HepG2 (cell line): ENCODE measurements around the gene NALCN. TPM values are rescaled to one million over a fixed set of nuclear protein-coding genes. Genes with fewer than 3 reads are reported as not detected.

Experiments
- ATAC-seq: fragments of 200-7000 bp; cut with Tn5 transposase; 3 replicates; pipeline ENCODE4 v1.9.1; 2020; ENCODE audit warnings: mild to moderate bottlenecking, moderate library complexity
- BruUV-seq: library from RNA; stranded (reverse); fragments of 400-500 nt; replicated peaks from 2 replicates; lab custom pipeline; 2021; lab: Mats Ljungman, UMichigan
- CTCF ChIA-PET: fragments of 300-600 bp; formaldehyde crosslinking; extraction: SDS; loops from one replicate; lab custom pipeline; 2021; ENCODE audit warnings: low total read pairs, inconsistent platforms, low intra/inter-chr PET ratio; lab: Yijun Ruan, JAX
- POLR2A ChIA-PET: fragments of 350-600 bp; sonication (Branson Sonifier 250); formaldehyde crosslinking; loops from one replicate; lab custom pipeline; 2020; ENCODE audit warnings: antibody characterized with exemption, inconsistent platforms; lab: Yijun Ruan, JAX
- DNase-seq: peaks from one replicate; pipeline ENCODE4 v3.0.0-alpha.2; 2015; ENCODE audit warnings: low spot score
- FAIRE-seq: peaks from 3 replicates; lab custom pipeline; 2011; peaks lifted over from hg19 to GRCh38; lab: Jason Lieb, UNC
- H2AFZ ChIP-seq: one replicate; pipeline ENCODE4 v1.6.1; 2011; ENCODE audit warnings: low read length, inconsistent platforms
- H3K27ac ChIP-seq: fragments of 300-600 bp; 3 replicates; pipeline ENCODE4 v1.8.0; 2011; ENCODE audit warnings: mixed run types, mild to moderate bottlenecking, mixed read lengths, low read length, inconsistent platforms; ENCODE audit not compliant: insufficient read depth; ENCODE audit errors: extremely low read length
- H3K27me3 ChIP-seq, 2 experiments: fragments of 200-600 bp in 1 of 2; 2 replicates in 1 of 2; 3 replicates in 1 of 2; pipeline versions ENCODE4 v1.6.0 to v1.8.0; 2011; ENCODE audit warnings: low read length in 2 of 2, mild to moderate bottlenecking in 2 of 2, moderate library complexity in 2 of 2, inconsistent platforms in 1 of 2; ENCODE audit not compliant: insufficient read depth in 2 of 2, control insufficient read depth in 1 of 2
- H3K36me3 ChIP-seq, 2 experiments: fragments of 200-600 bp in 1 of 2; replicated peaks in 1 of 2; 2 replicates in 1 of 2; 3 replicates in 1 of 2; pipeline versions ENCODE4 v1.5.1 to v1.8.0; 2011; ENCODE audit warnings: low read length in 2 of 2, inconsistent platforms in 1 of 2; ENCODE audit not compliant: insufficient read depth in 2 of 2, control insufficient read depth in 1 of 2
- H3K4me1 ChIP-seq: 2 replicates; pipeline ENCODE4 v1.5.1; 2012; ENCODE audit warnings: low read length, inconsistent platforms; ENCODE audit not compliant: insufficient read depth
- H3K4me2 ChIP-seq: 2 replicates; pipeline ENCODE4 v1.6.0; 2011; ENCODE audit warnings: low read depth, low read length, inconsistent platforms
- H3K4me3 ChIP-seq, 3 experiments: fragments of 200-600 bp in 1 of 3; sonication (generic), shearing (Covaris generic) in 1 of 3; replicated peaks in 1 of 3; 2 replicates each; pipeline ENCODE4 v1.5.1; 2011 to 2016; ENCODE audit warnings: low read length in 3 of 3, inconsistent platforms in 2 of 3, low read depth in 2 of 3, mild to moderate bottlenecking in 2 of 3, control low read depth in 1 of 3, mixed read lengths in 1 of 3; ENCODE audit not compliant: insufficient read depth in 1 of 3
- H3K79me2 ChIP-seq: one replicate; pipeline ENCODE4 v1.6.1; 2011; ENCODE audit warnings: low read length, inconsistent platforms; ENCODE audit not compliant: insufficient read depth
- H3K9ac ChIP-seq: 2 replicates; pipeline ENCODE4 v1.6.0; 2011; ENCODE audit warnings: mild to moderate bottlenecking, low read depth, low read length, inconsistent platforms; ENCODE audit not compliant: insufficient read depth
- H3K9me3 ChIP-seq: 2 replicates; pipeline ENCODE4 v1.5.1; 2012; ENCODE audit warnings: mild to moderate bottlenecking, low read length
- H4K20me1 ChIP-seq: 2 replicates; pipeline ENCODE4 v1.6.0; 2011; ENCODE audit warnings: inconsistent platforms, mild to moderate bottlenecking, low read length, moderate library complexity; ENCODE audit not compliant: insufficient read depth
- BCLAF1 ChIP-seq: fragments of 450-650 bp; IDR thresholded peaks from 2 replicates; pipeline ENCODE4 v1.6.1; 2017; ENCODE audit warnings: mild to moderate bottlenecking
- NFAT5 ChIP-seq: sonication (generic); formaldehyde crosslinking; IDR thresholded peaks from 2 replicates; pipeline ENCODE4 v1.4.0; 2020; ENCODE audit warnings: missing genetic modification reagents
- RFX5 ChIP-seq: IDR thresholded peaks from 2 replicates; pipeline ENCODE4 v1.6.1; 2011; ENCODE audit warnings: low read depth, low read length, improper control_type of control experiment
- ZNF766 ChIP-seq: sonication (generic); formaldehyde crosslinking; IDR thresholded peaks from 2 replicates; pipeline ENCODE4 v1.5.0; 2020; ENCODE audit warnings: missing genetic modification reagents, borderline replicate concordance
- WGBS: methylation state at CpG from one replicate; pipeline ENCODE4 v1.1.6; 2017; ENCODE audit warnings: low lambda C conversion rate; 5-methylcytosine and 5-hydroxymethylcytosine counted together
- in situ Hi-C: cut with HindIII; loops from 2 replicates; pipeline ENCODE4 v1.10.0; 2017; ENCODE audit warnings: low pct_unique_long_range_greater_than_20kb; ENCODE audit not compliant: extremely low pct_ligation_motif_present
- intact Hi-C: fragments of 100-400 bp; cut with micrococcal nuclease; formaldehyde crosslinking; loops from one replicate; pipeline ENCODE4 v1.10.0; 2022; ENCODE audit not compliant: unreplicated experiment
- polyA plus RNA-seq, 8 experiments: library from polyadenylated mRNA; depleted of rRNA in 3 of 8; stranded (reverse) in 7 of 8; unstranded in 1 of 8; fragments of >200 nt; fragmentation: Illumina TruSeq in 4 of 8; extraction: Trizol in 4 of 8; gene quantifications; 2 replicates each; pipeline versions ENCODE4 v1.2.1 to v1.2.3, GENCODE V29; 2011 to 2016; ENCODE audit warnings: low read depth in 4 of 8, missing spikeins in 1 of 8, mixed read lengths in 1 of 8; ENCODE audit not compliant: insufficient read depth in 1 of 8
- total RNA-seq, 5 experiments: library from RNA; depleted of rRNA; stranded (reverse); fragments of >200 nt; fragmentation: Illumina TruSeq; extraction: Trizol; gene quantifications; 2 replicates each; pipeline ENCODE4 v1.2.3, GENCODE V29; 2016; ENCODE audit warnings: low read depth in 1 of 5

Gene NALCN
- total and polyA plus RNA-seq, 2 of the 13 experiments (the other 11 are each of a cell fraction or from before 2014, with no cell fraction given): not detected

GRCh38 chr13:101399365-101399764 lies 16.9 kb downstream of the NALCN start (continued):
- TF ChIP-seq BCLAF1 (no peak), ZNF766 (CRISPR knock-in tag) (no peak)

- POLR2A ChIA-PET: no interaction called here
- no peak for FAIRE-seq
These were observed 17.4 kb downstream of the NALCN start for GRCh38 chr13:101398920-101399319.

More at GRCh38 chr13:101398920-101399319, 17.4 kb downstream of the NALCN start:
- Histone ChIP-seq H3K27ac (no peak overlapping the region), H3K9ac (no peak overlapping the region), H3K9me3 (no peaks in the 10 kb centered on the region), H4K20me1 (no peaks in the 10 kb centered on the region), H3K4me3 (no peak overlapping the region), H3K79me2 (no peaks in the 10 kb centered on the region), H3K36me3 (no peaks in the 10 kb centered on the region), H3K4me2 (no peak overlapping the region), H3K27me3 (peaks cover 0 to 5% of the 10 kb centered on the region in 2 experiments; a peak in 1 of 5 replicates), H2AFZ (no peak overlapping the region), H3K4me1 (no peaks in the 10 kb centered on the region)
- DNase-seq (no peak), ATAC-seq (no peak)
- intact Hi-C loops: no loop called here
- CTCF ChIA-PET: no interaction called here
- in situ Hi-C loops: no loop called here
- TF ChIP-seq RFX5: no peak
- no peak for TF ChIP-seq NFAT5 (CRISPR knock-in tag)
- 0% methylated on average over 2 of the region's 2 CpGs for WGBS
- no TSS peak for BruUV-seq
